Effector memory CD8-positive, alpha-beta T cell (primary cell): ENCODE results near the gene ZNF226.
"Not testable (repeated sequence)": the region's sequence is repeated elsewhere in the genome, so short reads cannot be mapped to it uniquely, and the experiment has no call there.

ENCODE experiments used
- ATAC-seq: fragments of 150-1000 bp; cut with Tn5 transposase; replicated peaks from 2 replicates; pipeline ENCODE4 v1.10.0; 2021; ENCODE audit warnings: mild to moderate bottlenecking, moderate library complexity
- DNase-seq, 3 experiments: peaks; one replicate each; pipeline ENCODE4 v3.0.0; 2021
- H3K27ac Mint-ChIP-seq, 2 donors: one replicate each; pipeline ENCODE4 v1.8.0; 2022; ENCODE audit warnings: mild to moderate bottlenecking in 2 of 2, mixed read lengths in 2 of 2, moderate library complexity in 2 of 2
- H3K27me3 Mint-ChIP-seq, 2 donors: one replicate each; pipeline ENCODE4 v1.8.0; 2022; ENCODE audit warnings: mixed read lengths in 2 of 2
- H3K36me3 Mint-ChIP-seq: one replicate; pipeline ENCODE4 v1.8.0; 2022; ENCODE audit warnings: mild to moderate bottlenecking, moderate library complexity, mixed read lengths; ENCODE audit not compliant: insufficient read depth
- H3K4me1 Mint-ChIP-seq, 2 donors: one replicate each; pipeline ENCODE4 v1.8.0; 2022; ENCODE audit warnings: low read depth in 2 of 2, mixed read lengths in 2 of 2
- H3K4me3 Mint-ChIP-seq, 2 donors: one replicate each; pipeline ENCODE4 v1.8.0; 2022; ENCODE audit warnings: mild to moderate bottlenecking in 2 of 2, mixed read lengths in 2 of 2, moderate library complexity in 2 of 2
- H3K9me3 Mint-ChIP-seq, 2 donors: one replicate each; pipeline ENCODE4 v1.8.0; 2022; ENCODE audit warnings: mixed read lengths in 2 of 2

ZNF226 gene

DNA sequence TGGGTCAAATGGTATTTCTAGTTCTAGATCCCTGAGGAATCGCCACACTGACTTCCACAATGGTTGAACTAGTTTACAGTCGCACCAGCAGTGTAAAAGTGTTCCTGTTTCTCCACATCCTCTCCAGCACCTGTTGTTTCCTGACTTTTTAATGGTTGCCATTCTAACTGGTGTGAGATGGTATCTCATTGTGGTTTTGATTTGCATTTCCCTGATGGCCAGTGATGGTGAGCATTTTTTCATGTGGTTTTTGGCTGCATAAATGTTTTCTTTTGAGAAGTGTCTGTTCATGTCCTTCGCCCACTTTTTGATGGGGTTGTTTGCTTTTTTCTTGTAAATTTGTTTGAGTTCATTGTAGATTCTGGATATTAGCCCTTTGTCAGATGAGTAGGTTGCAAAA, 56.4 kb downstream of the ZNF226 start:
- H3K27ac Mint-ChIP-seq, DNase-seq, H3K27me3 Mint-ChIP-seq, H3K4me3 Mint-ChIP-seq, H3K9me3 Mint-ChIP-seq, ATAC-seq: not testable (repeated sequence)
- peaks cover 3 to 16% of the 10 kb centered on the region in 2 donors for H3K4me1 Mint-ChIP-seq
- peaks cover 38% of the 10 kb centered on the region for H3K36me3 Mint-ChIP-seq
